Mucosa of descending colon (tissue), 3 donors: ENCODE data around the gene FAM53B. TPM values are rescaled to one million over a fixed set of nuclear protein-coding genes. Genes with fewer than 3 reads are reported as not detected.

ENCODE experiments used
- ATAC-seq: fragments of 200-7000 bp; cut with Tn5 transposase; one replicate; pipeline ENCODE4 v1.9.1; 2020; ENCODE audit warnings: mild to moderate bottlenecking, moderate library complexity
- DNase-seq, 3 donors: peaks; one replicate each; pipeline ENCODE4 v3.0.0-alpha.2; 2020
- H3K36me3 ChIP-seq: fragments of 200-600 bp; one replicate; pipeline ENCODE4 v1.8.0; 2021; ENCODE audit warnings: low read depth, mild to moderate bottlenecking
- H3K4me1 ChIP-seq: fragments of 200-600 bp; one replicate; pipeline ENCODE4 v1.8.0; 2021; ENCODE audit warnings: low read depth, mild to moderate bottlenecking
- H3K4me3 ChIP-seq: fragments of 200-600 bp; one replicate; pipeline ENCODE4 v1.8.0; 2021; ENCODE audit warnings: mild to moderate bottlenecking
- H3K9me3 ChIP-seq: fragments of 200-600 bp; one replicate; pipeline ENCODE4 v1.8.0; 2021; ENCODE audit warnings: mild to moderate bottlenecking
- CTCF ChIP-seq: fragments of 200-600 bp; IDR thresholded peaks from one replicate; pipeline ENCODE4 v1.8.0; 2022; ENCODE audit warnings: antibody characterized with exemption, mild to moderate bottlenecking
- intact Hi-C, 2 donors: fragments of 100-400 bp; cut with DNase I in 1 of 2; cut with micrococcal nuclease in 1 of 2; formaldehyde crosslinking; loops; one replicate each; pipeline versions ENCODE4 v1.11.0 to v1.11.1; 2022; cut with DNase I, micrococcal nuclease
- total RNA-seq, 3 donors: library from RNA; stranded (reverse); fragmentation: NEBNext Ultra II Directional in 2 of 3; extraction: Animal tissue kit (Norgen Biotek cat#: 25700) in 2 of 3; gene quantifications; one replicate each; pipeline versions ENCODE4 v1.2.1 to v1.2.4, GENCODE V29; 2021 to 2023
- donor health status: DM: no; HTN: no; CAD: no; lungs with moderate emphysema.
- donor health status: DM: no; HTN: no; CAD: no.
- donor health status: DM: no; HTN: yes; CAD: no.

FAM53B gene
- total RNA-seq, 3 donors from 2014 or later, result 37.2 to 48.0 (median 44.2) TPM

- Histone ChIP-seq H3K4me1 (peaks cover 68% of the 10 kb centered on the region), H3K9me3 (no peaks in the 10 kb centered on the region), H3K4me3 (no peak overlapping the region), H3K36me3 (no peaks in the 10 kb centered on the region)
- ATAC-seq (no peak), DNase-seq (peak; percentile 59 to 79 (median 70))
- intact Hi-C loops, result loop anchor here (5.0 to 10.0 kb wide), 2 partner anchors 96 to 208 kb away; no protein-coding TSS in a partner anchor
- no peak for TF ChIP-seq CTCF
These were observed 3.6 kb downstream of the FAM53B start for GRCh38 chr10:124740369-124741280.

GRCh38 chr10:124739986-124740368 is 4.2 kb downstream of the FAM53B start:
- no peaks in the 10 kb centered on the region for H3K36me3 ChIP-seq
- H3K4me3 ChIP-seq, result no peak overlapping the region
- H3K4me1 ChIP-seq, result peaks cover 67% of the 10 kb centered on the region
- ATAC-seq, result no peak
- H3K9me3 ChIP-seq, result no peaks in the 10 kb centered on the region
- DNase-seq, result no peak
- TF ChIP-seq CTCF, result no peak
- intact Hi-C loops, result loop anchor here (5.0 to 10.0 kb wide), 2 partner anchors 95 to 208 kb away; no protein-coding TSS in a partner anchor

DNA sequence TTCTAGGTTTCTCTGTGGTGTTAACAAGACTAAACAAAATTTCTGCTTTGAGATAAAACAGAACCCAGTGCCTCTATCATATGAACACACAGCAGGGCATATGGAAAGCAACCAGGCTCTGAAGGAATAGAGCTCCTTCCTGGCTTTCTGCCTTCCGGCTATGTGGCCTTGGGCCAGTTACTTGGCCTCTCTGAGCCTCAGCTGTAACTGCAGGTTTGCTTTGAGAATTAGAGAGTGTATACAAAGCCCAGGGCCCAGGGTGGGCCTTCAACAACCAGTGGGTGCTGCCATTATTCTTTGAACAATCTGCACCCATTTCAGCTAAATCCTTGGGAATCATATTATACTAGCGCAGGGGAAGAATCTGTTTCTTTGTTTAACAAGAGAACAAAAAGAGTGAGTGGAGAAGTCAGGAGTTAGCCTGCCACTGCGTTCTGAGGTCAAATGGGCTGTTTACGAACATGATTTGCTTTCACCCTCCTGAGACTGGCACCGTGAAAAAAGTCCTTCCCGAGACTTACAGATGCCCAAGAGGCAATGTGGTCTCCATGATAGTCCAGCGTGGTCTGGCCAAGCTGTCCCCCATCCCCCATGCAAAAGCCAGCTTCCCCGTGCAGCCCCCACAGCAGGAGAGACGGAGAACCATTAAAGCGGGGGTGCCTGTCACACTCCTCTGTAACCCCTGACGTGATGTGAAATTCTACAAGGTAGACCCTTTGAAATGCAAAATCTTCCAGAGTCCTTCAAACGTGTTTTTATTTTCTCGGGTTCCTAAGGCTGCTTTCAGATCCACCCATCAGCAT is 4.9 kb downstream of the FAM53B start:
- TF ChIP-seq CTCF, result no peak
- Histone ChIP-seq H3K4me3 (no peak overlapping the region), H3K9me3 (no peaks in the 10 kb centered on the region), H3K36me3 (no peaks in the 10 kb centered on the region), H3K4me1 (peaks cover 66% of the 10 kb centered on the region)
- intact Hi-C loops, result no loop called here
- peak in 1 of 3 donors; percentile 29 for DNase-seq
- no peak for ATAC-seq

GRCh38 chr10:124738441-124738840 is 5.7 kb downstream of the FAM53B start:
- Histone ChIP-seq H3K4me3 (no peak overlapping the region), H3K36me3 (no peaks in the 10 kb centered on the region), H3K4me1 (peaks cover 75% of the 10 kb centered on the region), H3K9me3 (no peaks in the 10 kb centered on the region)
- intact Hi-C loops, result no loop called here
- TF ChIP-seq CTCF, result no peak
- no peak for ATAC-seq
- peak in 1 of 3 donors; percentile 42 for DNase-seq

DNA sequence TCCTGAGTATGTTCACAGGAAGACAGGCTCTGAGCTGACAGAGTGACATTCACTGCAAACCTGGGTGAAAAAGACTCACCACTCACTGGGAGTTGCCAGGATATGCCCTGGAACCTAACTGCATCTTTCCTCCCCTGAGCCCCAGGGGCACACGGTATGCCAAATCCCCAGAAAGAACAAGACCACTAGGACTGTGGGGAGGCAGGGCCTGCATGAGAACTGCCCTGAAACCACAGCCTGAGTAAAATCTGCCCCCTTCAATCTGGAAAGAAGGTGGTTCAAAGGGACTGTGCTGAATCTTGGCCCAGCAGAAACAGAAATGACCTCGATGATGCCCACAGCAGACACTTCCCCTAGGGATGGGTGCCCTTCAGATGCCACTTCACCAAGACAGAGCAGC is 6.5 kb downstream of the FAM53B start:
- DNase-seq (no peak), ATAC-seq (no peak)
- intact Hi-C loops, result no loop called here
- H3K4me1 ChIP-seq, result peaks cover 81% of the 10 kb centered on the region
- no peaks in the 10 kb centered on the region for H3K36me3 ChIP-seq
- no peak overlapping the region for H3K4me3 ChIP-seq
- no peak for TF ChIP-seq CTCF
- no peaks in the 10 kb centered on the region for H3K9me3 ChIP-seq
